ENCODE measurements around the gene SLC25A22.

SLC25A22 gene

DNA sequence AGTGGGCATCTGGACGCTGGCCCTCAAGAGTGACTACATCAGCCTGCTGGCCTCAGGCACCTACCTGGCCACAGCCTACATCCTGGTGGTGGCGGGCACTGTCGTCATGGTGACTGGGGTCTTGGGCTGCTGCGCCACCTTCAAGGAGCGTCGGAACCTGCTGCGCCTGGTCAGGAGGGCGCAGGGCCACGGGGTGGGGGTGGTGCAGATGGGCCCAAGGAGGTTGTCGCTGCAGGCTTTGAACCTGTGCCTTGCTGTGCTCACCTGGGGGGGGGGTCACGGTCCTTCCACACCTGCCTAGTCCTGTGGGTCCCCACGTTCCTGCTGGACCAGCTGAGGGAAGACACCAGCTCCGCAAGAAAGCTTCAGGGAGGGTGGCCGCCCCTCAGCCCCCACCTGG is 38.2 kb upstream of the SLC25A22 start:
- TF ChIP-seq, protein P1, sequence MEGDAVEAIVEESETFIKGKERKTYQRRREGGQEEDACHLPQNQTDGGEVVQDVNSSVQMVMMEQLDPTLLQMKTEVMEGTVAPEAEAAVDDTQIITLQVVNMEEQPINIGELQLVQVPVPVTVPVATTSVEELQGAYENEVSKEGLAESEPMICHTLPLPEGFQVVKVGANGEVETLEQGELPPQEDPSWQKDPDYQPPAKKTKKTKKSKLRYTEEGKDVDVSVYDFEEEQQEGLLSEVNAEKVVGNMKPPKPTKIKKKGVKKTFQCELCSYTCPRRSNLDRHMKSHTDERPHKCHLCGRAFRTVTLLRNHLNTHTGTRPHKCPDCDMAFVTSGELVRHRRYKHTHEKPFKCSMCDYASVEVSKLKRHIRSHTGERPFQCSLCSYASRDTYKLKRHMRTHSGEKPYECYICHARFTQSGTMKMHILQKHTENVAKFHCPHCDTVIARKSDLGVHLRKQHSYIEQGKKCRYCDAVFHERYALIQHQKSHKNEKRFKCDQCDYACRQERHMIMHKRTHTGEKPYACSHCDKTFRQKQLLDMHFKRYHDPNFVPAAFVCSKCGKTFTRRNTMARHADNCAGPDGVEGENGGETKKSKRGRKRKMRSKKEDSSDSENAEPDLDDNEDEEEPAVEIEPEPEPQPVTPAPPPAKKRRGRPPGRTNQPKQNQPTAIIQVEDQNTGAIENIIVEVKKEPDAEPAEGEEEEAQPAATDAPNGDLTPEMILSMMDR (IDR thresholded peaks at IDR 0.05; ENCODE audit: low read depth, low read length), result no peak
- H3K4me3 ChIP-seq (ENCODE audit: low read depth, low read length), result no peak overlapping the region
- no peaks in the 10 kb centered on the region for H3K27me3 ChIP-seq (ENCODE audit: insufficient read depth, low read depth, severe bottlenecking)
- H3K27ac ChIP-seq, result no peak overlapping the region
- H3K36me3 ChIP-seq, result peaks cover 74% of the 10 kb centered on the region
- no peak for DNase-seq
- H3K9me3 ChIP-seq (ENCODE audit: severe bottlenecking), result no peaks in the 10 kb centered on the region

DNA sequence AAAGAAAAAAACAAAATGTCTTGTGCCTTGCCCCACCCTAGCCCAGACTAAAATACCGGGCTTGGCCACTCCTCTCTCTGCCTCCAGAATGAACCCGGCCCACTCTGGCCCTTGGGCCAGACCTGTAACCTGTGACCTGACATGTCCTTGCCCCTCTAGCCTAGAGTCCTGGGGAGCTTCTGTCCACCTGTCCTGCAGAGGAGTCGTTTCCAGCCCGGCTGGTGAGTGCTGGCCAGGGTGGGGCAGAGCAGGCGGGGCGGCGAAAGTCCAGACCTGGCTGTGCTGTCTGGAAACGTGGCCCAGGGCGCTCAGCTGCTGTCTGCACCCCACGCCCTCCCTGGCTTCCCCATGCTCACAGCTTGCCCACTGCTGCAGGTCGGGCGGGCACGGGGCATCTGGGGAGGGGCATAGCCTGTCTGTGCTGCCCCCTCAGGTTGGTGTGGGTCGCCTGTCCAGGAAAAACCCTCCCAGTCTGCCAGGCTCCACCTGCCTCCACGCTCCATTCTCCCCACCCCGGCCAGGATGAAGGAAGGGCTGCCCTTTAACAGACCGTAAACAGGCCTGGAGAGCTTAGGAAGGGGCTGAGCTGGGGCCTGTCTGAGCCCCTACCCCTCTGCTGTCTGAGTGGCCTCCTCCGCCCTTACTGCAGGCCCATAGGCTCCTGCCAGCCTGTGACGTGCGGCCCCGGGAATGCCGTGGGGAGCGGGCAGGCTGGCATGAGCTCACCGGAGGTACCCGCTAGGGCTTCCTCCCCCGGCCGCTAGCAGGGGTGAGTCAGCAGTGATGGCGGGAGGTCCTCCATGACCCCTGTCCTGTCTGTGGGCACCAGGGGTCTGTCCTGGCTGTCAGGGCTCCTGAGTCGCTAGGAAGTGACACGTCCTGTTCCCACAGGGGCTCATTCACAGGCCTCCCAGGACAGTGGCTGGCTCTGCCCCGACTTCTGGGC is 36.6 kb upstream of the SLC25A22 start:
- Histone ChIP-seq H3K27me3 (ENCODE audit: insufficient read depth, low read depth, severe bottlenecking) (no peaks in the 10 kb centered on the region), H3K4me3 (ENCODE audit: low read depth, low read length) (no peak overlapping the region), H3K9me3 (ENCODE audit: severe bottlenecking) (no peaks in the 10 kb centered on the region), H3K36me3 (peaks cover 58% of the 10 kb centered on the region), H3K27ac (peak overlapping the region; percentile 96)
- DNase-seq, result no peak
- TF ChIP-seq, protein P1 (IDR thresholded peaks at IDR 0.05; ENCODE audit: low read depth, low read length), result no peak

DNA sequence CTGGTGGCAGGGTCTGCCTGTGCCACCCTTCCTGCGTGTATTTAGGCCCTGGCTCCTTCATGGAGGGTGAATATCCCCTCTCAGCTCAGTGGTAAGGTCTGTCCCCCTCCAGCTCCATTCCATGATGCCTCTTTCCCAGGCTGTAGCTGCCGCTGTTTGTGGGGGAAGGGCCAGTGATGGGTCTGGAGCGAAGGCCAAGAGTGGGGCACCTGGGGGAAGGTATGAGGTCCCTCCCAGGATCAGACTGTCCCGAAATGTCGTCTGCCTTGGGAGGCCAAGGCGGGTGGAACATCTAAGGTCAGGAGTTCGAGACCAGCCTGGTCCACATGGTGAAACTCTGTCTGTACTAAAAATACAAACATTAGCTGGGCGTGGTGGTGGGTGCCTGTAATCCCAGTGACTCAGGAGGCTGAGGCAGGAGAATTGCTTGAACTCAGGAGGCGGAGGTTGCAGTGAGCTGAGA is 35.8 kb upstream of the SLC25A22 start:
- H3K4me3 ChIP-seq (ENCODE audit: low read depth, low read length), result peak overlapping the region; percentile 51
- peak overlapping the region; percentile 96 for H3K27ac ChIP-seq

DNA sequence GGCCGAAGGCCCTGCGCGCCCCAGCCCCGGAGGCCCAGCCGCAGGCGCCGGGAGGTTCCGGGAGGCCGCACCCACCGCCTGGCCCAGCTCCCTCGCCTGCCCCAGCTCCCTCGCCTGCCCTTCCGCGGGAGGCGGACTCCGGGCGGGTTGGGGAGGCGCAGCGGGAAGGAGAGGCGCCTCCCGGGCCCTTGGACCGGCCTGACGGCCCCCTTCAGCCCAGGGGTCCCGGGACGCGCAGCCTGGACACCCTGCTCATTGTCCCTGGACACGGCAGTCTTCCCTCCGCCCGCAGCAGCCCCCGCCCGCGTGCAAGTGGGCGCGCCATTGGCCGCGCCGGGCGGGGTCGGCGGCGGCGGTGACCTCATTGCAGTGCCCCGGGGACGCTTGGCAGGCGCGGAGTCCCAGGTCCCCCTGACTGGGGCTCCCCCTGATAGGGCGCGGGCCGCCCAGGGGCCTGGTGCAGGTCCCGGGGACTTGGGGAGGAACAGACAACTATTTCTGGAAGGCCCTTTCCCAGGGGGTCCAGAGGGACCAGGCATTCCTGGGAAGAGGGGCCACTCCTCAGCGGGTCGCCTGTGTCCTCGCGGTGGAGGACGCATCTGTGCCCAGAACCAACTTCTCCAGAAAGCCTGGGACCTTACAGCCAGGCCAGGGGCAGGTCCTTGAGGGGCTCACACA is 35.2 kb upstream of the SLC25A22 start:
- TF ChIP-seq, protein P1 (IDR thresholded peaks at IDR 0.05; ENCODE audit: low read depth, low read length), result no peak
- H3K27me3 ChIP-seq (ENCODE audit: insufficient read depth, low read depth, severe bottlenecking), result no peaks in the 10 kb centered on the region
- H3K36me3 ChIP-seq, result peaks cover 44% of the 10 kb centered on the region
- peak overlapping the region; percentile 96 for H3K27ac ChIP-seq
- DNase-seq, result no peak
- no peaks in the 10 kb centered on the region for H3K9me3 ChIP-seq (ENCODE audit: severe bottlenecking)
- H3K4me3 ChIP-seq (ENCODE audit: low read depth, low read length), result peak overlapping the region; percentile 51

More for the DNA sequence above, 35.8 kb upstream of the SLC25A22 start:
- Histone ChIP-seq H3K36me3 (peaks cover 50% of the 10 kb centered on the region), H3K9me3 (ENCODE audit: severe bottlenecking) (no peaks in the 10 kb centered on the region), H3K27me3 (ENCODE audit: insufficient read depth, low read depth, severe bottlenecking) (no peaks in the 10 kb centered on the region)
- no peak for DNase-seq
- TF ChIP-seq, protein P1 (IDR thresholded peaks at IDR 0.05; ENCODE audit: low read depth, low read length), result no peak

DNA sequence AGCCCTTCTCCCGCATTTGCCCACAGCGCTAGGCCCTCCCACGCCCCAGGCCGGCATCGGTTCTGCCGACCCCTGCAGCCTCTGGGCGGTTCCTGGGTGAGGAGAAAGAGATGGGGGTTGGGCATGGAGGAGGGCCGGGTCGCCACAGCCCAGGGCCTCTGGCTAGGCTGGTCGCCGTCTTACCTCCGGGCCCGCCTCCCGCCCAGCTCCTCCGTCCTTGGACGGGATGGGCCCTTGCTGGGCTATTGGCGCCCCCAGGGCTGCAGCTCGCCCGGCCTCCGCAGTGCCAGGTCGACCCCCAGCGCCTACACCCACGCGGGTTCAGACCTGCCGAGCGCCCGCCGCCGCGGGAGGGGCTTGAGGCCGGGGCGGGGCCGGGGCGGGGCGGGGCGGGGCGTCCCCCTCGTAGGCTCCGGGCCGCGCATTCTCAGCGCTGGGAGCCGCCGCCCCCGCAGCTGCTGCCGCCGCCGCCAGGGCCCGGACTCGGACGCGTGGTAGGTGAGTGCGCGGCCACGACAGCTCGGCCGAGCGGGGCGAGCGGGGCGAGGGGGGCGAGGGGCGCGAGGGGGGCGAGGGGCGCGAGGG is 34.5 kb upstream of the SLC25A22 start, which contains the start of gene CD151:
TSS of gene CD151 (plus strand) at position 424 of the 585 bp plus-strand sequence. CDS start 3,118 bp downstream, outside the sequence.
- no peaks in the 10 kb centered on the region for H3K27me3 ChIP-seq (ENCODE audit: insufficient read depth, low read depth, severe bottlenecking)
- peak; percentile 65 for DNase-seq
- TF ChIP-seq, protein P1 (IDR thresholded peaks at IDR 0.05; ENCODE audit: low read depth, low read length), result no peak
- H3K27ac ChIP-seq, result peak within 1 kb of the TSS; percentile 96
- H3K36me3 ChIP-seq, result peaks cover 39% of the 10 kb centered on the region
- H3K4me3 ChIP-seq (ENCODE audit: low read depth, low read length), result peak within 1 kb of the TSS; percentile 52
- H3K9me3 ChIP-seq (ENCODE audit: severe bottlenecking), result no peaks in the 10 kb centered on the region
